Activated T-cell treated with anti-CD3 and anti-CD28 coated beads for 4 hours (primary cell): Measurements from ENCODE around the gene VCL.
"Not testable (repeated sequence)": the region's sequence is repeated elsewhere in the genome, so short reads cannot be mapped to it uniquely, and the experiment has no call there.

Experiments used
- DNase-seq: peaks from one replicate; pipeline ENCODE4 v3.0.0-alpha.2; 2020

VCL gene

DNA sequence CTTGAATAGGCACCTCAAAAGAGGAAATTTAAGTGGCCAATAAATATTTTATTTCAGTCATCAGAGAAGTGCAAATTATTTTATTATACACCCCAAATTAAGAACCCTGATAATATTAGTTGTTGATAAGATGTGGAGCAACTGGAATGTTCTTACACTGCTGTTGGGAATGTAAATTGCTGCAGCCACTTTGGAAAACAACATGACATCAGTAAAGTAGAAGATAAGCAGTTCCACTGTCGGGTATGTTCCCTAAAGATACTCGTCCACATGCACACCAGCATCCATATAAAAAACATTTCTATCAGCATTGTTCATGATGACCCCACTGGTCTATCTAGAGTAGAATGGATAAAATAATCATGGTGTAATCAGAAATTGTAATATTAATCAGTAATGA lies 46.5 kb downstream of the VCL start:
- no peak for DNase-seq

GRCh38 chr10:74047304-74047703 lies 49.4 kb downstream of the VCL start:
- DNase-seq, result no peak

- DNase-seq, result no peak
Observed at GRCh38 chr10:74047871-74048270, 50.0 kb downstream of the VCL start.

GRCh38 chr10:74048433-74048832 lies 50.5 kb downstream of the VCL start:
- no peak for DNase-seq

- DNase-seq, result no peak
Observed at GRCh38 chr10:74049955-74050354, 52.0 kb downstream of the VCL start.

GRCh38 chr10:74050653-74051052 lies 52.7 kb downstream of the VCL start:
- no peak for DNase-seq

DNA sequence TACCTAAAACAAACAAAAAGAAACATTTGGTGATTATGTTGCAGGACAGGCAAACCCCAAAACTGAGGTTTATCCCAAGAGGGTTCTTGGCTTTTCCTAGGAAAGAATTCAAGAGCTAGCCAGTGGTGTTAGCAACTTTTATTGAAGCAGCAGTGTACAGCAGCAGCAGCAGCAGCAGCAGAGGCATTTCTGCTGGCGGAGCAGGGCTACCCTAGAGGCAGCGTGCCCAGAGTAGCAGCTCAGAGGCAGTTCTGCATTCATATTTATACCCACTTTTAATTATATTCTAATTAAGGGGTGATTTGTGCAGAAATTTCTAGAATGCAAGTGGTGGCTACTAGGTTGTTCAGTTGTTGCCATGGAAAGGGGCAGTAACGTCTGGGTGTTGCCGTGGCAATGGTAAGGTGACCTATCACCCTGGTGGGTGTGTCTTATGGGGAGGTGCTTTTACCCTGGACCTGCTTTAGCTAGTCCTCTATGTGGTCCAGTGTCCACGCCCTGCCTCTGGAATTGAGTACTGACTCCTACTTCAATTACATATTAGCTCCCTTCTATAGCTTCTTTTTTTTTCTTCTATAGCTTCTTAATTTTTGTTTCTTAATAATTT lies 53.9 kb downstream of the VCL start:
- no peak for DNase-seq

GRCh38 chr10:74052994-74053393 lies 55.1 kb downstream of the VCL start:
- no peak for DNase-seq

GRCh38 chr10:74055383-74056049 lies 57.6 kb downstream of the VCL start:
- no peak for DNase-seq

DNA sequence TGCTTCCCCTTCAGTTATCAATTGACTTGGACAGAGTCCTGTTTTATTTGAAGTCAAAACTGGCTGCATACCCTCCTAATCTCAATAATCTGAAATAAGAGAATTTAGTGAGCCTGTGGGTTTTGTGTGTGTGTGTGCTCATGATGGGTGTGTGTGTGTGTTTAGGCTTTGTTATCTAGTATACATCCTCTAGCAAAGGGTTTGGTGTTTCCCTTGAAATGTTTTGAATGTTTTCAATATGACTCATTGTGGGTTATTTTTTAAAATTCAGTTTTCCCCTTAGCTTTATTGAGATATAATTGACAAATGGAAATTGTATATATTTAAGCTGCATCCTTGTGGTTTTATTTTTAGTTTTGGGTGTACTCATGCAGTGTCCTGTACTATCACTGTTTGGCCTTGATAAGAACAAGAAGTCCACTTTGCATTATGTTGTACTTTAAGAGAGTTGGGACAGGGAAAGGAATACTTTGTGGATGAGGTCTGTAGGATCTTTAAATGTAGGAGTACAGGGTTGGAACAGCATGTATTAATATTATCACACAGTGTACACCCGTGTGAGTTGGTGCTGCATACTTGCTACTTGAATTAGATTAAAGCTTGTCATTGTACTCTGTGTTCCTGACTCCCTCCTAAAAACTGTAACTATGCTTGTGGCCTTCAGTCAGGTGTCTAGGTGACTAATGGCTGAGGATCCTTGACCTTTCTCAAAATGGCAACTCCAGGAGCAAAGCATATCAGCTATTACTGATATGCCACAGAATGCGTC lies 58.3 kb downstream of the VCL start:
- no peak for DNase-seq

GRCh38 chr10:74058071-74058470 lies 60.2 kb downstream of the VCL start:
- DNase-seq, result no peak

GRCh38 chr10:74058658-74059057 lies 60.7 kb downstream of the VCL start:
- DNase-seq, result no peak

GRCh38 chr10:74061104-74061503 lies 63.2 kb downstream of the VCL start:
- no peak for DNase-seq

GRCh38 chr10:74061978-74062377 lies 64.1 kb downstream of the VCL start:
- DNase-seq, result not testable (repeated sequence)

- no peak for DNase-seq
Observed at GRCh38 chr10:74063256-74063655, 65.3 kb downstream of the VCL start.

DNA sequence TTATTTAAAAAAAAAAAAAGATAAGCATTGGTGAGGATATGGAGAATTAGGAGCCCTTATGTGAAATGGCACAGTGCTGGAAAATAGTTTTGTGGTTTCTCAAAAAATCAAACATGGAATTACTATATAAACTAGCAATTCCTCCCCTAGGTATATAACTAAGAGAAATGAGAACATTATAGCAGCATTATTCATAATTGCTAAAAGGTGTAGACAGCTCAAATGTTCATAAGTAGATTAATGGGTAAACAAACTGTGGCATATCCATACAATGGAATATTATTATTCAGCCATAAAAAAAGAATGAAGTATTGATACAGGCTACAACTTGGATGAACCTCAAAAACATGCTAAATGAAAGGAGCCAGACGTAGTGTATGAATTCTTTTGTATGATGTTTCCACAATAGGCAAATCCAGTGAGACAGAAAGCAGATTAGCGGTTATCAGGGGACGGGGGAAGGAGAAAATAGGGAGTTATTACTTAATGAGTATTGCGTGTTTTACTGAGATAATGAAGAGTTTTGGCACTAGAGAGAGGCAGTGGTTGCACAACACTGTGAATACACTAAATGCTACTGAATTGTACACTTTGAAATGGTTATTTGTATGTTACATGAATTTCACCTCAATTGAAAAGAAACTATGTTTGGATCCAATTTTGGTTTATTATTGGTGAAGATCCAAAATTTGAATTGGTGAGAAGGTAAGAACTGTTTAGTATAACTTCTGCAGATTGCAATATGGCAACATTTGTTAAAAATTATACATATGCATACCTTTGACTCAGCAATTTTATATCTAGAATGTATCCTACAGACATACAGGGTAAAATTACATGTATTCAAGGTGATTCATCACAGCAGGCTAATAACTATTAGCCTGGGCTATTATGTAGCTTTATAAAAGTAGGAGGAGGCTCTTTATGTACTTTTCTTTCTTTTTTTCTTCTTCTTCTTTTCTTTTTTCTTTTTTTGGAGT lies 69.7 kb downstream of the VCL start:
- DNase-seq, result no peak

DNA sequence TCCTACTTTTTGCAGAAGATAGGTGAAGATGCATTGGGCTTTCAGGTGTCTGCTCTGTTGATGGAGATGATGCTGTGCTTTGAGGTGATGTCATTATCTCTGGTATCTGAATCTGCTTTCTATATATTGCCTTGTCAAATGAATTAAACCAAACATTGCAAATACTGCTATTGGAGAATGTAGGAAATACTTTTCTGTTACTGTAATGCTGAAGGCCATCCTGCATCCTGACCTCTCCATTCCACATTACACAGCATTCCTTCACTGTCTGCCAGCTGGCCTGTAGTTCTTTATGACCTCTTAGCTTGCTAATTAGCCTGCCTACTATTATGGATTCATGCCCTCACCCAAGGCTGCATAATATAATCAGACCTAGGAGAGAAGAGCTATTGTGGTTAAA lies 73.2 kb downstream of the VCL start:
- DNase-seq, result no peak

DNA sequence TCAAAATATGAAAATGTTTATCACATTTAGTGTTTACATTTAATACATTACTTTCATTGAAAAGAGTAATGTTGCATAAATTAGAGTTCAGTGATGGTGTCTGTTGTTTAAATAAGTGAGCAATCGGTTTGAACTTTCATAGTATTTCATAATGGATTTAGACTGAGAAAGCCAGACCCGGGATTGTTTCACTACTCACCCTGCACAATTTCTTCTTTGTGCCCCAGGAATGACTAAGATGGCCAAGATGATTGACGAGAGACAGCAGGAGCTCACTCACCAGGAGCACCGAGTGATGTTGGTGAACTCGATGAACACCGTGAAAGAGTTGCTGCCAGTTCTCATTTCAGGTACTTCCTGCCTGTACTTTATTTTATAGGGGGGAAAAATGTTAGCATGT lies 74.6 kb downstream of the VCL start:
- DNase-seq, result no peak

- no peak for DNase-seq
Observed at GRCh38 chr10:74075906-74076305, 78.0 kb downstream of the VCL start.

DNA sequence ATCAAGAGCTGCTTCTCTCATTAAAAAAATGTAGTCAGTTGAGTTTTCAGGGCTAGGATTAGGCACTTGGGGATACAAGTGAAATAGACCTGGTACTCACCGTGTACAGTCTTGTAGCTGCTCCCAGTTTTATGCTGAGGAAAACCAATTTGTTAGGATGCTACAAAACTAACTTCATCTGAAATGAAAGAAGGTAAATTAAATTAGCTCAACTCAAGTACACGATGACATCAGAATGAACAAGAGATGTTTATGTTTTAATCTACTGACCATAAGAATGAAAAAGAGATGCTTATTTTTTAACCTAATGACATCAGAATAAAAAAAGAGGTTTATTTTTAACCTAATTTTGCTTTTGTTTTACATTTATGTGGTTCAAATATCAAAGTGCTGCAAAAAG lies 79.0 kb downstream of the VCL start:
- DNase-seq, result no peak

GRCh38 chr10:74077416-74077815 lies 79.5 kb downstream of the VCL start:
- DNase-seq, result no peak

DNA sequence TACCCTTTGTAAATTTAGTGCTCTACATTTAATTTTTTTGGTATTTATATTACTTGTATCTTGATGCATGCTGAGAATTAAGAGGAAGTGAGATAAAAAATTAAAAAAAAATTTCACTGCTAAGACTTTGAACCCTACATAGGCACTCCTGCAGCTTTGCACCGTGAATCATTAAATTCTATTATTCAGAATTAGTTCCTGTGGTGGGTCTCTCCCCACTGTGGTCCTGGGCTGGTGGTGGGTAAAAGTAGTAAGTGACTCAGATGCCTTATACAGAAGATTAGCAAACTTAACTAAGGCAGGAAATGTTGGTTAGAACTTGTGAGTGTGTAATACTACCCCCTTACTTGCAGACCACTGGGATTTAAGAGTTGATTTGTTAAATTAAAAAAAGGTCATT lies 80.1 kb downstream of the VCL start:
- peak; percentile 2 for DNase-seq
